HG03039 (cell line): Measurements from ENCODE around the gene UBR4.
A peak's percentile ranks its signal among the peaks of the same experiment; 100 is the strongest.
"Not testable (repeated sequence)": the region's sequence is repeated elsewhere in the genome, so short reads cannot be mapped to it uniquely, and the experiment has no call there.

Experiments used
- ATAC-seq: cut with Tn5 transposase; IDR thresholded peaks from one replicate; pipeline ENCODE4 v1.9.1; 2021; ENCODE audit warnings: mild to moderate bottlenecking, moderate library complexity; ENCODE audit not compliant: unreplicated experiment

Gene UBR4

DNA sequence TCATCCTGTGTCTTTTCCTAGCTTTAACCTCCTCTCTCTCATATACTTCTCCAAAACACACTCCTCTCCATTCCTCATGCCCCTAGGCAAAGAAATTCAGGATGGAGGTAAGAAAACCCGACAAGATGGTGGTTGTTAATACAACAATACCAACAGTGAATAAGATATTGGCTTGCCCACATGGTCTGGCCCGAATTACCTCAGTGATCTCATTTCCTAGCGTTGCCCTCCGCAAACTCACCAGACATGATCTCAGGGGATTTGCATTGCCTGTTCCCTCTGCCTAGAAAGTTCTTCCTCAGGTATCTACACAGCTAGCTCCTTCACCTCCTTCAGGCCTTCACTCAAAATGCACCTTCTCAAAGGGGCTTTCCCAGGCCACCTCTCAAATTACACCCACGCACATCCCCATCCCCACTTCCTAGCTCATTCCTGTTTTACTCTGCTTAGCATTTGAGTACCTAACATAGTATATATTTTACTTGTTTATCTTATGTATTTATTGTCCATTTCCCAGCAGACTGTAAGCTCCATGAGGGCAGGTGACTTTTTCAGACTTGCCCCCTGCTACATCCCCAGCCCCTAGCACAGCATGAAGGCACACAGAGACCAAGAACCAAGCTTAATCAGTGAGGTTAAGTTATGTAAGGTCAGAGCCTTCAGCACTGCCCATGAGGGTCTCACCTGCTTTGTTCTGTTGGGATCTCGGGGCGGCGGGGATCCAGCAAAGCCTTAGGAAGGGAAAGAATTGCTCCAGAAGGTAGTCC lies 10.2 kb upstream of the UBR4 start:
- ATAC-seq, result no peak

- no peak for ATAC-seq
Observed at GRCh38 chr1:19219451-19219850, 9.4 kb upstream of the UBR4 start.

DNA sequence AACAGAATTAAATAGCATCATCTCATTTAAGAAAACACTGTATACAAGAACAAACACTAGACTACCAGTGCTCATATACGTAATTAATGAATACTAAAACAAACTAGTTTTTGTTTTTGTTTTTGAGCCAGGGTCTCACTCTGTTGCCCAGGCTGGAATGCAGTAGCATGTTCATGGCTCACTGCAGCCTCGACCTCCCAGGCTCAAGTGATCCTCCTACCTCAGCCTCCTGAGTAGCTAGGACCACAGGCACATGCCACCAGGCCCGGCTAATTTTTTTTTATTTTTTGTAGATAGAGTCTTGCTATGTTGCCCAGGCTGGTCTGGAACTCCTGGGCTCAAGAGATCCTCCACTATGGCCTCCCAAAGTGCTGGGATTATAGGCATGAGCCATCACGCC lies 6.5 kb upstream of the UBR4 start:
- not testable (repeated sequence) for ATAC-seq

DNA sequence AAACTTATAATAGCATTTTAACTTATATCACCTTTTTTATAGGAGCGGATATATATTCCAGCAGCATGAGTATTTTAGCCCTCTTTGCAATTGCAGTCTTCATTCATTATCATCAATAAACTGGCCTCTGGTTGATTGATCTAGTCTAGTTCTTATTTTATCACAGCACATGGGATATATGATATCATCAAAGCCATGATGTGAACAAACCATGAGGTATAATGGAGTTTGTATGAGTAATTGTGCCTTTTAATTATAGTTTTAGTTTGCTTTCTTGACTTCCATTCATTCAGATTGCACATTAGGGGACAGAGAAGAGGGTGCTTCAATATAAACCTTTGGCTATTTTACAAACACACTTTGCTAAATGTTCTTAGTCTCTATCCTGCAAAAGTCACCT lies 3.5 kb upstream of the UBR4 start:
- no peak for ATAC-seq

- no peak for ATAC-seq
Observed at GRCh38 chr1:19212167-19212566, 2.1 kb upstream of the UBR4 start.

DNA sequence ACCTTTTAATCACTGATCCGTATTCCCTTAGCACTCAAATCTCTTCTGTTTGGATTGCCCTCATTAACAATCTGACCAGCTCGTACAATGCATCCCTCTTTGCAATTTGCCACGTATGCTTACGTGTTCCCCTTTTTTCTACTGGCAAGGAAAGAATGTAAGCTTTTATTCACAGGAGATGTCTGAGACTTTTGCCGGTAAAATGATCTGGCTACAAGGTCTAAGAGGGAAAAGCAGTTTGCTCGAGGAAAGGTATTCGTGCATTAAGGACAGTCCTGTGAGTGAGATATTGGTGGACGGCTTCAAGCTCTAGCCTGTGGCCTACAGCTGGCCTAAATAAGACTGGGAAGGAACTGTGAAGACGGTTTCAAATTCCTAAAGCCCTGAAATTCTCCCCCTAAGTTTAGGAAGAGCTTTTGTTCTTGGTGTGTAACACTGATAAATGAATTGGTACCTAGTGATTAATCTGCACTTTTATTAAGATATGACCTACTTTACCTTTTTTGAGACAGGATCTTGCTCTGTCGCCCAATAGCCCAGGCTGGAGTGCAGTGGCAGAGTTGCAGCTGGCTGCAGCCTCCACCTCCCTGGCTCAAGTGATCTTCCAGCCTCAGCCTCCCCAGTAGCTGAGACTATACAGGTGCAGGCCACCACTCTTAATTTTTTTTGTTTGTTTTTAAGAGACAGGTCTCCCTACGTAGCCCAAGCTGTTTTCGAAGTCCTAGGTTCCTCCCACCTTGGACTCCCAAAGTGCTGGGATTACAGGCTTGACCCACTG lies 895 bp upstream of the UBR4 start:
- no peak for ATAC-seq

DNA sequence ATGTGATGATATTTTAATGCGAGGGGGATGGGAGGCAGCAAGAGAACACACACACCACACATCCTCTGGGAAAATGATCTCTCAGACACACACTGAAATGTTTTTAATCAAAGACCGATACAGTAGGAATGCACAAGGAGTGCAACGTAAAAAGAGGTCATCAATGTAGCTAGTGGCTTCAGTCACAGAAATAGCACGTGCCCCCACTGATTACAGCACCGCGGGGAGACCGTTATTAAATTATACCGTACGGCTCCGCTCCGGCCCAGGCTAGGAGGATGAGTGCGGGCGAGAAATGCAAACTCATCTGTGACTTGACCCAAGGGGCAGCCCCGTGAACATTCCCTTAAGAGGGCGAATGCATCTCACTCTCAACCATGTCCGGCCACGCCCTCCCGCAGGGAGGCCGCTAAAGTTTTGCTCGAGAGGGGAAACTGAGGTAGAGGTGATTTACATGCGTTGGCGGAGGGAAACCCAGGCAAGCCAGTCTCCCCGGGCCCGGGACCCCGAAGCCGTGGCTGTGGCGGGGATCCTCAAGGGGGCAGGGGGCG lies 552 bp downstream of the UBR4 start:
- peak; percentile 45 for ATAC-seq

GRCh38 chr1:19208710-19209438 lies 1.2 kb downstream of the UBR4 start:
- ATAC-seq, result no peak

- ATAC-seq, result no peak
Observed at GRCh38 chr1:19206947-19207346, 3.1 kb downstream of the UBR4 start.

DNA sequence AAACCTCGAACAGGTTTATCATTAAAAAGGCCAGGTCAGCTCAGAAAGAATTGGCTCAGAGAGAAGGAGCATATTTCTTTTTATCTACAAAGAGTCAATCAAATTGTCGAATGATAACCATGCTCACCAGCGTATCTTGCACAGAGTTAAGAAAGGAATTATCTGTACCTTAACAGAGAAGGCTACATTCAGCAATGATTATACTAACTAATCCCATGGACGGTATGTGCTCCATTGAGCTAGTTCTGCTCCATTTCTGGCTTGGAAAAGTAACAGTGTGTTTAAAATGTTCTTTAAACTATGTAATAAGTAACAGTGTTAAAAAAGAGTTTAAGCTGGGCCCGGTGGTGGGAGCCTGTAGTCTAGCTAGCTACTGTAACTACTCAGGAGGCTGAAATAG lies 4.2 kb downstream of the UBR4 start:
- no peak for ATAC-seq

DNA sequence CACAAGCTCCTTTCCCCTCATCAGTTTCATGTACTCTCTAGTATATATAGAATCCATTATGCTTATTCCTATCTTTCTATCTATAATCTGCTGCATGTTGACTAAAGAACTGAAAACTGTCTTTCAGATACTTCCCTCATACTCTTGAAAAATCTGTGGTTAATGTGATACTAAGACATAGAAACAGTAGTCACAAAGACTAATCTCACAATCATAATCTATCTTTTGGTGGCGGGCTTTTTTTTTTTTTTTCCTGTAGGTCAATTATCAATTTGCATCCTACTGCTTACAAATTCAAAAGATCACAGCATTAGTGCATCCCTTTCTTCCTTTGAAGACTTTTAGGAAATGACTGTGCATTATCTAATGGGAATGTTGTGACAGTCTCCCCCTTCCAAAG lies 4.7 kb downstream of the UBR4 start:
- ATAC-seq, result no peak

GRCh38 chr1:19204446-19205266 lies 5.4 kb downstream of the UBR4 start:
- ATAC-seq, result no peak

GRCh38 chr1:19203440-19203839 lies 6.6 kb downstream of the UBR4 start:
- no peak for ATAC-seq

- ATAC-seq, result no peak
Observed at GRCh38 chr1:19202396-19202795, 7.7 kb downstream of the UBR4 start.

- no peak for ATAC-seq
Observed at GRCh38 chr1:19199969-19200604, 10.0 kb downstream of the UBR4 start.

DNA sequence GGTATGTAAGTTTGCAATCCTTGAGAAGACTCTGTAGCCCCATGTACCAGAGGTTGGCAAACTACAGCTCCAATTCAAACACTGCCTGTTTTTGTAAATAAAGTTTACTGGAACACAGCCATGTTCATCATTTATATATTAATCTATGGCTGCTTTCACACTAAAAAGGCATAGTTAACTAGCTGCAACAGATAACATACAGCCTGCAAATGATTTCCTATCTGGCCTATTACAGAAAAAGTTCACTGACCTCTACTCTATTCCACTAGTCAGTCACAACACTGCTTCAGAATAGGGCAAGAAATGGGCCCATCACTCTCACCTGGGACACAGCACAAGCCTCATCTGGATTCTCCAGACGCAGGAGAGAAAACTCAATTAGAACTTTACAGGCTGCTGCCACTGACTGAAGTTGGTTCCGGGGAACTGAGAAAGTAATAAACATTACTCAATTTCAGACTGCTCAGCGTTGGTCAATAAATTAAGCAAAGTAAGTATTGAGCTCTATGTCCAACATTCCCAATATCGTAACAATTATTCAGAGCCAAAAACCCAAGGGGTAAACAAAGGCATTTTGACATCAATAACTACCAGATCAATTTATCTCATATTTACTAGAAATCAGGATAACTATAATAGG lies 10.6 kb downstream of the UBR4 start:
- no peak for ATAC-seq

GRCh38 chr1:19198820-19199219 lies 11.2 kb downstream of the UBR4 start:
- no peak for ATAC-seq

DNA sequence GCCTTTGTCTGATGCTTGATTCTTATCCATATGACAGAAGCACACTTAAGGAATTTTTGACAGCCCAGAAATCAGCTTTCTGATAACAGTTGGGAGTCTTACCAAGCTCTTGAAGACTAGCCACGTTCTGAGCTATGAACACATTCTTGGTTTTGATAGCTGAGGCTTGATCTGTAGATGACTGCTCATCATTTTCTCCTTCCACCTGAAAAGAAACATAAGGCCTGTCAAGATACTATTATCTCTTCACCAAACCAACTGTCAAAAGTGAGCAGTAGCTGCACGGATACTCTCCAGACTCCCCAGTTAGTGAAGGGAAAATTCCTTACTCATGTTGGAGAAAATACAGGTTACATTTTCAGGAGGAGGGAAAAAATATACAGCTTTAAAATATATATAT lies 12.2 kb downstream of the UBR4 start:
- no peak for ATAC-seq

DNA sequence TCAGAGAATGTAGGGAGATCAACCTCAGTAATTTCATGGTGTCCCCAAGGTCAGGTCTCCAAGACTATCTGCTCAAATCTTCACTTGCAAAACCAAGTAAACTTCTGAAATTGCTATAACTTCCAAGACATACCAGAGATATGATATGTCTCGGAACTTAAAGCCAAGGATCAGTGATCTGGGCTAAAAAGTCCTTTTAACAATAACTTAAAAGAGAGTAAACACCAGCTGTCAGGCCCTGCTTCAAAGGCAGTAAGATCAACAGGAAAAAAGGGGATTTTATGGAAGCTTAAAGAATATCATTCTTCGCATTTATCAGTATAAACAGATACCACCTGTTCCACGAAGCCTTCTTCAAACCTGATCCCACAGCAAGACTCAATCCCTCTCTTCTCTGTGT lies 13.7 kb downstream of the UBR4 start:
- ATAC-seq, result no peak

DNA sequence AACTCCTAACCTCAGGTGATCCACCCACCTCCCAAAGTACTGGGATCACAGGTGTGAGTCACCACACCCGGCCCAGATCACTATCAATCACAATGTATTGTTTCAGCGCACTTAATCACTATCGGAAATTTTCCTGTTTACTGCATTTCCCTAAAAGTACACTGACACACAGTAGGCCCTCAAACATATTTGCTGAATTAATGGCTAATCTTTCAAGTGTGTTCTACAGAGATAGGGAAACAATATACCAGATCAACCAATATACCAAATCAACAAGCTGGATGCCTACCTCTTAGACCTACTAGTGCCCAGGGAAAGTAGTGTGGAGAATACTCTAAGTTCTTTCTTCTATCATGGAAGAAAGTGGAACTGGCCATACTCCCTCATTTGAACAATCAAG lies 17.1 kb downstream of the UBR4 start:
- ATAC-seq, result no peak
